ENCODE results near the gene LRRIQ1.
"Not testable (repeated sequence)": the region's sequence is repeated elsewhere in the genome, so short reads cannot be mapped to it uniquely, and the experiment has no call there.

LRRIQ1 gene, protein sequence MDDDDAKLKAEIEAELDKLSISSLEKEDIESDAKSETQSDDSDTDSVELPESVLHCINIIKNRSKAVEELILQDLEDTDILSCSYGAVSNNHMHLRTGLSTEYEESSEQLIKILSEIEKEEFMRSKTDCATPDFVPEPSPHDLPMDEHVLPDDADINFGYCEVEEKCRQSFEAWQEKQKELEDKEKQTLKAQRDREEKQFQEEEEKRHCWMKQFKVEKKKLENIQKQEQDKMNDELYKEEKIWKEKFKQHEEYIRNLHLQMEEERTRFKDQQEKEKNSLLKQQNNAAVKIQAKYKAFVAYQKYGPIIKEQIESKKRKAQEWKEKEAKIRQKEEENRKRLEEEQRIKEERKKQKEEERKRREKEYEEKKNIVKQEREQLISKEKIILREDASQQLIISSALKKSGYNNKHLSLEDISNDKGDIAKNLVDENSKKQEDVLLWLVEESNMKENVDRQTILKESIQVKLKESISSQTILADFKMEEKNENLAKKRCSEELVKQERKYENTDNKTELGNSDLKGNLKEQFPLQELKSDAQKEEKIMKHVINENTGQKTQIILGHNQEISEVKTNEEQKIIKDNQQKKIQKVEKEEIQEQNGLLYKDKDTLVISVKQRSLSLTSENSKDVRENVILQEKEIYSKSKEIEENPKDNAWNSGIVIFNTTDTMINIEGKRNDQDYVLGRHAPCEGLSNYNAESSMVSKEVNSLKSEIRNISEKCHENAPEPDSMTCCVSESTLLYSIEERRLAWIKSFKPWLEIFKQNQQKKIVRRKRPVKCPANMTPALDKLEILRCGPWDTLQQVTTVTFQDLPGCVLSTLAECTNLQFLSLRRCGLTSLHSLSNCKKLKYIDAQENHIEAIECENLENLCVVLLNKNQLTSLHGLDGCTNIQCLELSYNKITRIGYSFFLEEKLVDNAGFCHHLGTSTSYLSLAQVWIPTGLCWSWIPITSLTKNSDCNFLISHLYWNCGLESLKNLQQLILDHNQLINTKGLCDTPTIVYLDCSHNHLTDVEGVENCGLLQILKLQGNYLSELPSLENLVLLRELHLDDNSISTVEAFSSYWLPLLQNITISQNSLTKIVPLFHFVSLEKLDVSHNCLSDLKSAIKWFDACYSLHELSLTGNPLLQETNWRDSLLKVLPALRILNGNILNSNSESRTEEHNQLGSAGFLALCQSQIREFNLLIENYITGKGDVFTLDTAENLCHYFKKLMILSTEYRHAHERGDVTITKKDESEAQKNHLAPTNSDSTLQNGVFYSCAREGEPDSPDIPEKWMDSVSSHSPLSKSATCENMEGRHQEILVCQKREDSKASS (N-terminal part only)

DNA sequence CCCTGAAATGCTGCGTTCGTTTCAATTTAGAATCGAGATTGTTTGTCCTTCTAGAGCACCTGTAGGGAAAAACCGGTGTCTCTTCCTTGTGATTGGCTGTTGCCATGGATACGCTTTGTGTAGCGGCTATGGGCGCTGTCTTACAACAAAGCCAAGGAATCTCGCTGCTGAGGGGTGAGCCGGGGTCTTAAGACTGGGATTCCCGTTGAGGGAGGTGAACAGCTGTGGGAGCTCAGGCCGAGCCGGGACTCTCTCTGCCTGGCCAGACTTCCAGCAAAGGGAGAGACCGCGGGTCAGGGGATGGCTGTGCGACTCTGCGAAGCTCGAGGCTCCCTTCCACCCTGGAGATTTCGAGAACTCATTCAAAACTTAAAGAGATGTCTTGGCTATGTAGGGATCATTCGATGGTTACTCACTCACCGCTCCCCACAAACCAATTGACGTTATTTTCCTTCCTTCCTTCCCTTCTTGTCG, at the start of gene LRRIQ1, which contains the start of gene TSPAN19:
Gene LRRIQ1 (plus strand): TSS at position 118 of the 474 bp plus-strand sequence. CDS start 1,826 bp downstream, outside the sequence.
Gene TSPAN19 (minus strand): TSS at position 44 of the 474 bp plus-strand sequence. CDS start 6,331 bp downstream, outside the sequence.
- peak; percentile 73 to 78 for DNase-seq (ENCODE audit: low read depth in 2 of 2)

DNA sequence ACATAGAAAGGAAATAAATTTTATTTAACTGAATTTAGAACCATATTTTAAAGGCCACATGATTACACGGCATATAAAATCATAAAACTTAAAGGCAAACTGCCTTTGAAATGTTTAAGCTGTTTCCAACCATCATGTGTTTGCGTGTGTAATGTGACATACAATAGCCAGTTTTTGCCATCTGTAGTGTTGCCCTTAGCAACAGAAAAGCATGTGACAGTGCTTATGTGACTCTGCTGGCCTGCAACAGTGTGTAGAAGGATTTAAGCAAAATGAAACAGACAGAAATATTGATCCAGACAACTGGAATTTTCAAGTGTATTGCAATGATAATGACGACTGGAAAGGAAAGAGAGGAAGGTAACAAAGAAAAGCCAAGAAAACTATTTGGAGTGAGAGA, 49.6 kb upstream of the LRRIQ1 start:
- no peak for DNase-seq (ENCODE audit: low read depth in 2 of 2)

DNA sequence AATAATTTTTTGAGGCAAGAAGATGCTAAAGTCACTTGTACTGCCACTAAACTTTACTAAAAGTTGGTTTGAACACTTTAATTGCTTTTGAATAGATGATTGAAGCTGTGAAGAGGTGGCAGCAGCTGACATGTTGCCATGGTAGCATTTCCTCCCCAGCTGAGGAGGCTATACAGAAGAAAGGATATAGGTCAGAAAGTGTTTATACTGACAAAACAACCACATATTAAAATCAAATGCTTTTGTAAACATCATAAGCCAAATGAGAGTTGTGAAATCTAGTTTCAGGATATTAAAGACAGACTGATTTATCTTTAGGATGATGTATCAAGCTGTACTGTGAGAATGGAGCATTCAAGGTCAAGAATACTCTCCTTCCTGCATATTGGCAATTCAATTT, 41.7 kb upstream of the LRRIQ1 start:
- DNase-seq (ENCODE audit: low read depth in 2 of 2), result no peak

DNA sequence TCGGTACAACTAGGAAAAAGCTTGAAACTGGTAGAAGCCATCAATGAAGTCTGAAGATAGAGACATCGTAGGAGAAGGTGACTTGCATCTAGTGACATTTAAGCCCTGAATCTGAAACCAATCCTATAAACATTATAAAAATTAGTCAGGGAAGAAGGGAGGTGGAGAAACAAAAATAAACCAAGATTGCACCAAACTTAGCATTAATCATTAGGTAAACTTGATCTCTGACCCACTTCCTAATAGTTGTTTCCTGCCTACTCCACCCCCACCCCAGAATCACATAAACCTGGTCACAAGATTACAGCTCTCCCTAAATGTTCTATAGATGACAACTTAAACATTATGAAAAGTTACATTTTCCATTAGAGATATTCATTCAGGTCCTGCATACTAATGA, 40.5 kb upstream of the LRRIQ1 start:
- no peak for DNase-seq (ENCODE audit: low read depth in 2 of 2)

DNA sequence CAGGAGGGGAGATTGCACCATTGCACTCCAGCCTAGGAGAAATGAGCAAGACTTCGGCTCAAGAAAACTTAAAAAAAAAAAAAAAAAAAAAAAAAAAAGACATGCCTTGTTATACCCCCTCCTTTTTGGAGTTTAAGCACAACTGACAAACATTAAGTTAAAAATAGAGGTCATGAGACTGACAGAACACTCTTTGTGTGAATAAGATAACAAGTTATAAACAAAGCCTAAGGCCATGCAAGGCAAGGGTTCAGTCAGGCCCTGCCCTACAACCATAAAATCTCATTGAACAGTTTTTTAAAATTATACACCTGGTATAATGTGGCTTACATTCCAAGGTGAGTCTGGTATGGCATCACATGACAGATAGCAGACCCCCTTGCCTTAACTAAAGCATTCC, 39.4 kb upstream of the LRRIQ1 start:
- DNase-seq (ENCODE audit: low read depth in 2 of 2), result no peak

DNA sequence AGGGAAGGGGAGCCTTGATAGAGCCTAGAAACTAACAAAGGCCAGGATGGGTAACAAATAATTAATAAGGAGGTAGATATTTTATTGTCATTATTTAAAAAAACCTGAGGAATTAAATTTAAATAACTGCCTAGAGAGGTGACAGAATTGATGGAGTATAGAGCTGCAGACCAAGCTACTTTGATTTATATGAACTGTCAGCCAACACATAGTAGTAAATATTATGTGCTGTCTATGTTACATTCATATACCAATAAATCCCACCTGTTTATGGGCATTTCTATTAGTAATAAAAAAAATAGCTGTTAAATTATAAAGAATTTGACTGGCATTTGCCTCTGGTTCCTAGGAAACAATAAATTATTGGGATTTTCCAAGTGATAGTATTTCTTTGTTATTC, 37.8 kb upstream of the LRRIQ1 start:
- no peak for DNase-seq (ENCODE audit: low read depth in 2 of 2)

DNA sequence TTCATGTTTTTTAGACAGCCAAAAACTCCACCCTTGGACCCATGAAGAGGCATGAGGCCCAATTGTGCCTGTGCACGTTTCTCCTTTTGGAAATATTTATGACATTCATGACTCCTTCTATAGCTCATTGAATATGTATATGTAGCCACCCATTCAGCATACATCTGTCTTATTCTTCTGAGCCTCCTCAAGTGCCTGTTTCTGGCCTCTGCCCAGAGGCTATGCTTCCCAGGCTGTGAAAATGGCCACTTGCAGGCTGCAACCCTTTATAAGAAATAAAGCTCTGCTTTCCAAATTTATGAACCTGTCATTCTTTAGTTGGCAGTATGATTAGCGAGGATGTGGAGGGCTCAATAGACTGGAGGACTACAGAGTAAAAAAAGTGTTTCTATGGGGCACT, 35.4 kb upstream of the LRRIQ1 start:
- no peak for DNase-seq (ENCODE audit: low read depth in 2 of 2)

DNA sequence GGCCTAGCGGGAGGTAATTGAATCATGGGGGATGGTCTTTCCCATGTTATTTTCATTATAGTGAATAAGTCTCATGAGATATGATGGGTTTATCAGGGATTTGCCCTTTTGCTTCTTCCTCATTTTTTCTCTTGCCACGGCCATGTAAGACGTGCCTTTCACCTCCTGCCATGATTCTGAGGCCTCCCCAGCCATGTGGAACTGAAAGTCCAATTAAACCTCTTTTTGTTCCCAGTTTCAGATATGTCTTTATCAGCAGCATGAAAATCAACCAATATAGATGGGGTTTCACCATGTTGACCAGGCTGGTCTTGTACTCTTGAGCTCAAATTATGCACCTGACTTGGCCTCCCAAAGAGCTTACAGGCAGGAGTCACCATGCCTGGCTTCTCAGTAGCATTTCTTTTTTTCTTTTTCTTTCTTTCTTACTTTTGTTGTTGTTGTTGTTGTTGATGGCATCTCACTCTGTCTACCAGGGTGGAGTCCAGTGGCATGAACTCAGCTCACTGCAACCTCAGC, 33.3 kb upstream of the LRRIQ1 start:
- no peak for DNase-seq (ENCODE audit: low read depth in 2 of 2)

DNA sequence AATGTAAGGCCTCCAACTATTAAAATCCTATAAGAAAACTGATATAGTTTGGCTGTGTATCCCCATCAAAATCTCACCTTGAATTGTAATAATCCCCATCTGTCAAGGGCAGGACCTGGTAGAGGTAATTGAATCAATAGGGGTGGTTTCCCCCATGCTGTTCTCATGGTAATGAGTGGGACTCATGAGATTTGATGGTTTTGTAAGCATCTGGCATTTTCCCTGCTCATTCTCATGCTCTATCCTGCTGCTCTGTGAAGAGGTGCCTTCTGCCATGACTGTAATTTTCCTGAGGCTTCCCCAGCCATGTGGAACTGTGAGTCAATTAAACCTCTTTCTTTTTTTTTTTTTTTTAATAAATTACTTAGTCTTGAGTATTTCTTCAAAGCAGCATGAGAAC, 31.9 kb upstream of the LRRIQ1 start:
- DNase-seq (ENCODE audit: low read depth in 2 of 2), result no peak

DNA sequence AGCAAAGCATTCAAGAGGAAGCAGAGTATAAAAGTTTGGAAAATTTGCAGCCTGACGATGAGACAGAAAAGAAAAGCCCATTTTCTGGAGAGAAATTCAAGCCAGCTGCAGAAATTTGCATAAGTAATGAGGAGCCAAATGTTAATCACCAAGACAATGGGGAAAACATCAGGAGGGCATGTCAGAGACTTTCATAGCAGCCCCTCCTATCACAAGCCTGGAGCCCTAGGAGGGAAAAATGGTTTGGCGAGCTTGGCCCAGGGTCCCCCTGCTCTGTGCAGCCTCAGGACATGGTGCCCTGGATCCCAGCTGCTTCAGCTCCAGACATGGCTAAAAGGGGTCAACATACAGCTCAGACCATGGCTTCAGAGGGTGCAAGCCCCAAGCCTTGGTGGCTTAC, 31.1 kb upstream of the LRRIQ1 start:
- DNase-seq (ENCODE audit: low read depth in 2 of 2), result not testable (repeated sequence)

DNA sequence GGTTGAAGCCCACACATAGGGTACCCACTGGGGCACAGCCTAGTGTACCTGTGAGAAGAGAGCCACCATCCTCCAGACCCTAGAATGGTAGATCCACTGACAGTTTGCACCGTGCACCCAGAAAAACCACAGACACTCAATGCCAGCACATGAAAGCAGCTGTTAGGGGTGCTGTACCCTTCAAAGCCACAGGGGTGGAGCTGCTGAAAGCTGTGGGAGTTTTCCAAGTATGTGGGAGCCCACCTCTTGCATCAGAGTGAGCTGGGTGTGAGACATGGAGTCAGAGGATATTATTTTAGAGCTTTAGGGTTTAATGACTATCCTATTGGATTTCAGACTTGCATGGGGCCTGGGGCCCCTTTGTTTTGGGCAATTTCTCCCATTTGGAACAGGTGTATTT, 30.5 kb upstream of the LRRIQ1 start:
- DNase-seq (ENCODE audit: low read depth in 2 of 2), result no peak

DNA sequence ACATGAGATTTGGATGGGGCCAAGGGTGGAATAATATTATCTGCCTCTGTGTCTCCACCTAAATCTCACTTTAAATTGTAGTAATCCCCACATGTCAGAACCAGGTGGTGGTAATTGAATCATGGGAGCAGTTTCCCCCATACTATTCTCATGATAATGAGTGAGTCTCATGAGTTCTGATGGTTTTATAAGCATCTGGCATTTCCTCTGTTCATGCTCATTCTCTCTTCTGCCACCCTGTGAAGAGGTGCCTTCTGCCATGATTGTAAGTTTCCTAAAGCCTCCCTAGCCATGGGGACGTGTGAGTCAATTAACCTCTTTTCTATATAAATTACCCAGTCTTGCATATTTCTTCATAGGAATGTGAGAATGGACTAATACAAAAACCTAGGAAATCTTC, 29.9 kb upstream of the LRRIQ1 start:
- no peak for DNase-seq (ENCODE audit: low read depth in 2 of 2)

DNA sequence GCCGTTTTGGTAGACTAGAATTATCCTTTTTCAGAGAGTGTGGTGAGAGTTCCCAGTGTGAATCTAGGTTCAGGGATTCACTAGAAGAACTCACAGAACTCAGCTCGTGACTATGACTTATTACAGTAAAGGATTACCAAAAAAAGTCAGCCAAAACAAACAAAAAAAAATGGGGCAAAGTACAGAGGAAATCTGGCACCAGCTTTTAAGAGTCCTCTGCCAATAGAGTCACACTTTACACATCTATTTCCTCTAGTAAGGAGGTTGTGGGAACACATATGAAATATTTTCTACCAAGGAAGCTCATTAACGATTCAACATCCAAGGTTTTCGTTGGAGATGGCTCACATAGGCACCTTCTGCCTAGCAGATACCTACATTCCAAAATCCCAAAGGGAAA, 28.3 kb upstream of the LRRIQ1 start:
- no peak for DNase-seq (ENCODE audit: low read depth in 2 of 2)

DNA sequence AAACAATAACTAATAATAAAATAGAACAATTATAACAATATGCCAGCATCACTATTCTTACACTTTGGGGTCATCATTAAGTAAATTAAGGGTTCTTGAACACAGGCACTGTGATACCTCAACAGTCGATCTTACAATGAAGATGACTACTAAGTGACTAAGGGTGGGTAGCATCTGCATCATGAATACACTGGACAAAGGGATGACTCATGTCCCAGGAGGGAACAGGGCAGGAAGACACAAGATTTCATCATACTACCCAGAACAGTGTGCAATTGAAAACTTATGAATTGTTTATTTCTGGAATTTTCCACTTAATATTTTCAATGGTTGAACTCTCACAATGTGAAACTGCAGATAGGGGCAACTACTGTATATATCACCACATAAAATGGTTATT, 19.7 kb upstream of the LRRIQ1 start:
- peak; percentile 79 to 82 for DNase-seq (ENCODE audit: low read depth in 2 of 2)

DNA sequence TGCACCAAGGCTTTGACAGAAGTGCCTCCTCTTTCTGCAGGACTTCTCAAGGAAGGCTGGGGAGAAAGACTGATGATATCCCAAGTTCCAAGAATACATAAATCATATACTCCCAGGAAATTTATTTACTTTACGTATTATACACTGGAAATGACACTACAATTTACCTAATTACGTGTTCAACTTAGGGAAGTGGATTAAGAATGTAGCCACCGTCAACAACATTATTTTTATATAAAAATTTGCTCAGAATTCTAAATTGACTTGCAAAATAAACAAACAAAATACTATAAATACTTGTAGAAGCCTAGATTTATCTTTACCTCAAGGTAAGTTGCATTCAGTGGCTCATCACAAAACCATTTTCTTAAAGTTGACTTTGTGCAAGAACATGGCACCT, 19.0 kb upstream of the LRRIQ1 start:
- DNase-seq (ENCODE audit: low read depth in 2 of 2), result no peak

DNA sequence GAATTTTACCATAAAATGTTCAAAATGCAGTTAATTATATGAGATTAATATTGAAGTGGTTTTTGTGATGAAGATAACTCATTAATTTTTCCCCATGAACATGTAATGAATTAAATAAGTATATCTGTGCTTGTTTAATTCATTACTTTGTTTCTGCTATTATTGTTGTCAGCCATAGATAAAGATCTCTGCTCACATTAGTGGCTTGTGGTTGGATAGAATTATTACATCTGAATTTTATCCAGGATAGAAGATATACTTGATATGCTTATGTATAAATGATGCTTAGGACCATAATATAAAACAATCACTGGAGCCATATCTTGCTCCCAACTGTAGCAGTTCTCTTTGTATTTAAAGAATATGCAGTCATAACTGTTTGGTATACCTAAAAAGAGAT, 18.5 kb upstream of the LRRIQ1 start:
- DNase-seq (ENCODE audit: low read depth in 2 of 2), result no peak

DNA sequence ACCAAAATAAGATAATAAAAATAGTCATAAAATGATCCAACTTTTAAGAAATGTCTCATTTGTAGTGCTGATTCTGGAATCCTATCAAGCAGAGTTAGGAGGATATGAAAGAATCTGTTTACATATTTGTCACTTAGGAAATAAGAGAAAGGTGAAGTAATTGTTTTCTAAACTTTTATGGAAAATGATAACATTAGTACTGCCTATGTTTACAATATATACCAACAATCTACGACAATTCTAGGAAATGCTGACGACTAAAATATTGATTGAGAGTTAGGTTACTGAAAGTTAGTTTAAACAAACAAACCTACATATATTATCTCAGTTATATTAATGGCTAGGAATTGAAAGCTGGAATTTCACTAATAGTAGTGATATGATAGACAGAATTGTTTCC, 18.1 kb upstream of the LRRIQ1 start:
- DNase-seq (ENCODE audit: low read depth in 2 of 2), result no peak

DNA sequence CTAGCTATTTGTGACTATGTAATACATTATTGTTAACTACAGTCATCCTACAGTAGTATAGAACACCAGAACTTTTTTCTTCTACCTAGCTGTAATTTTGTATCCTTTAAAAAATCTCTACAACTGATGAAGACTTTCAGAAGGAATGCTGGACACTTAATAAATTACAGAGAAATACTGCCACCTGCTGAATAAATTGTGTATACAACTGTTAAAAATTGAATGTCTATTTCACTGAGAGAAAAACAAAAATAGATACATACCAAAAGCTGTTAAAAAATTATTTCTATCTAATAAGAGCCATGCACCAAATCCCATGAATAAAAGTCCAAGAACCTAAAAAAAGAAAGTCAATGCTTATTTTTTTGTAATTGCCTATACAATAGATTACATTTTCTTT, 6.7 kb upstream of the LRRIQ1 start:
- no peak for DNase-seq (ENCODE audit: low read depth in 2 of 2)

DNA sequence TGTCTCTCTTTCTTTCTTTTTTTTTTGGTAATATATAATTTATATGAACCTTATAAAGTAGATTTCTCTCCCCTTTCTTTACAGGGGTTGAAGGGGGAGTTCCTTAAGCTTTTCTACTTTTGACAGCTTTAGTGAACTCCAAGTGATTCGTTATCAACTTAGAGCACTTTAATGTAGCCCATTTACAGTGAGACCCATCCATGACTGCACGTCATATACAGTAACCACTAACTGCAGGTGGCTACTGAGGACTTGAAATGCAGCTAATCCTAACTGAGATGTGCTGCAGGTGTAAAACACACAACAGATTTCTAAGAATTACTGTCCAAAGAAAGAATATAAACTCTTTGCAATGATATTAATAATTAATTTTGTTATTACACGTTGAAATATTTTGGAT, 582 bp downstream of the LRRIQ1 start:
- no peak for DNase-seq (ENCODE audit: low read depth in 2 of 2)

DNA sequence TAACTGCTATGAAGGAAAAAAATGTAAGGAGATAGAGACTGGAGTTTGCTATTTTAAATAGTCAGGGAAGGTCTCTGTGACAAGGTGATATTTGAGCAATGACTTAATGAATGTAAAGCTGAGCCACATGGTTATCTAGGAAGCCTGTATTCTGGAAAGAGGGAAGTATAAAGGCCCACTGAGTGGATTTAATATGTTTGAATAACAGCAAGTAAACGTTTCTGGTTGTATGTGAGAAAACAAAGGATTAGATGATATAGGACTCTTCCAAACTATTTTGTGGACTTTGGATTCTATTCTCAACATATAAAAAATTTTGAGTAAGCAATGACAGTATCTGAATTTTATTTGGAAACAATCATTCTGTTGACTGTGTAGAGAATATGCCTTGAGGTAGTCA, 5.2 kb downstream of the LRRIQ1 start:
- no peak for DNase-seq (ENCODE audit: low read depth in 2 of 2)

DNA sequence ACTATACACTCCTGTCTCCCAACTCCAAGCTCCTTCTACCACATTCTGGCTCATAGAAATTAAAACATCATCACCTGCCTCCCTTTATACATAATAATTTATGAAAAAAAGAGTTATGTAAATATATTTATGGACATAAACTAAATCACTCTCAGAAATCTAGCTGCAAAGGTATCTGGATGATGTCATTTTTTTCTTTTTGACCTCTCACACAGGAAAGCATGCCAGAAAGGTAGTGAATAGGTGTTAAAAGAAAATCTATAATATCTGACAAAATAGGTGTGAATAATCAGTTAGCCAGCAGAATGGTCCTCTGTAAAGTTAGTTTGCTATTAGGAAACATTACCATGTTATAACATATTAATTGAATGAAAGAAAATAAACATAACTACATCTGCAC, 7.7 kb downstream of the LRRIQ1 start:
- DNase-seq (ENCODE audit: low read depth in 2 of 2), result no peak
